Uterus (tissue), 4 donors: ENCODE measurements around the gene LIMK2. TPM values are rescaled to one million over a fixed set of nuclear protein-coding genes. Genes with fewer than 3 reads are reported as not detected.
"Not testable (repeated sequence)": the region's sequence is repeated elsewhere in the genome, so short reads cannot be mapped to it uniquely, and the experiment has no call there.

Experiments used
- DNase-seq, 2 donors: peaks; one replicate each; pipeline ENCODE4 v3.0.0-alpha.2; 2019 to 2020
- H3K27ac ChIP-seq, 2 donors: fragments of 200-600 bp; sonication (generic); 1 replicate in 1 of 2; 2 replicates in 1 of 2; pipeline ENCODE4 v1.5.1; 2016 to 2018
- H3K27me3 ChIP-seq, 2 donors: fragments of 200-600 bp; sonication (generic); one replicate each; pipeline ENCODE4 v1.5.1; 2018 to 2019; ENCODE audit warnings: control low read depth in 1 of 2
- H3K36me3 ChIP-seq, 2 donors: fragments of 200-600 bp; sonication (generic); one replicate each; pipeline ENCODE4 v1.5.1; 2019; ENCODE audit warnings: control low read depth in 1 of 2
- H3K4me1 ChIP-seq, 2 donors: fragments of 200-600 bp; sonication (generic); one replicate each; pipeline ENCODE4 v1.5.1; 2018 to 2019; ENCODE audit warnings: control low read depth in 1 of 2
- H3K4me3 ChIP-seq, 2 donors: fragments of 200-600 bp; sonication (generic); 1 replicate in 1 of 2; 2 replicates in 1 of 2; pipeline ENCODE4 v1.5.1; 2018 to 2019; ENCODE audit warnings: mild to moderate bottlenecking in 1 of 2
- H3K9me3 ChIP-seq, 2 donors: fragments of 200-600 bp; sonication (generic); one replicate each; pipeline ENCODE4 v1.5.1; 2019; ENCODE audit warnings: control low read depth in 1 of 2
- POLR2A ChIP-seq, 2 donors: fragments of 450-650 bp; IDR thresholded peaks; one replicate each; pipeline ENCODE4 v1.6.1; 2016; ENCODE audit warnings: antibody characterized with exemption in 2 of 2, mild to moderate bottlenecking in 1 of 2, moderate library complexity in 1 of 2
- intact Hi-C: fragments of 100-400 bp; cut with DNase I; formaldehyde crosslinking; loops from one replicate; pipeline ENCODE4 v1.15.1; 2023; ENCODE audit warnings: low total_unique reads
- total RNA-seq, 4 donors: library from RNA; depleted of rRNA in 3 of 4; stranded (reverse); fragments of >200 nt in 3 of 4; gene quantifications; one replicate each; pipeline versions ENCODE4 v1.1.0 to v1.2.4, GENCODE V29; 2014 to 2023
- TF ChIP-seq, protein P1 (sequence below), 4 experiments: fragments of 200-600 bp in 2 of 4; fragments of 450-650 bp in 2 of 4; sonication (generic) in 2 of 4; IDR thresholded peaks; one replicate each; pipeline ENCODE4 v1.5.1; 2016 to 2019; ENCODE audit warnings: antibody characterized with exemption in 4 of 4, mild to moderate bottlenecking in 2 of 4, moderate library complexity in 1 of 4
- donor health status: DM: yes; HTN: yes; CAD: no.

LIMK2 gene
- total RNA-seq, 4 donors from 2014 or later: 7.2 to 52.0 (median 22.1) TPM

DNA sequence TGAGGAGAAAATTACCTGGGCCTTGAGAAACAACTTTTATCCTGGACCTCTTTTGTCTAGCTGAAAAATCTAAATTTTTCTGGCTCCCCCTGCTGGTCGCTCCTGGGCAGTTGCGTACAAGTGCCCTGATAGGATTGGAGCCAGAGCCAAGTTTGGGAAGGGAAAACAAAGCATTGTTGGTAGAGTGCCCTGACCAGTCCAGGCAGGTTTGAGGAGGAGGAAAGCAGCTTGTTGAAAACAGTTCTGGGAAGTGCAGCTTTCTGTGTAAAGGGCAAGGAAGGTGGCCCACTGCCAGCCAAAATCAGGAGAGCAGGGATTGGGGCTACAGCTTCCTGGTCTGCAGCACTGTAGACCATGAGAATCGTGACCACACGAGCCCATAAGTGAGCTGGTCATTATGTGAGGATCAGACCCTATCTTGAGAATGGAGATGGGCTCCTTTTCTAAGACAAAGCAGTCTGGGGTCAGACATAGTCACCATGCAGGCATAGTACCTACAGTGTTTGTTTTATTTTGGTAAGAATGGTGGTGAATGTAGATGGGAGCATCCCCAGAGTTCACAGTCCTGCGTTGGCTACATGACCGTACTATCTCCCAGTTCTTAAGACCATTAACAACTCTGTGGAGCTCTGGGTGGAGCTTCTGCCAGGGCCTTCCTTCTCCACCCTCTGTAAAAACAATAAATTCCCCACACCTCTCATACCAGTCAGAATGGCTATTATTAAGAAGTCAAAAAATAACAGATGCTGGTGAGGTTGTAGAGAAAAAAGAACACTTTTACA is 101.5 kb downstream of the LIMK2 start:
- no peaks in the 10 kb centered on the region for H3K36me3 ChIP-seq
- no peaks in the 10 kb centered on the region for H3K4me1 ChIP-seq
- intact Hi-C loops: no loop called here
- no peak overlapping the region for H3K4me3 ChIP-seq
- DNase-seq: peak; percentile 78 to 92
- TF ChIP-seq, protein P1, sequence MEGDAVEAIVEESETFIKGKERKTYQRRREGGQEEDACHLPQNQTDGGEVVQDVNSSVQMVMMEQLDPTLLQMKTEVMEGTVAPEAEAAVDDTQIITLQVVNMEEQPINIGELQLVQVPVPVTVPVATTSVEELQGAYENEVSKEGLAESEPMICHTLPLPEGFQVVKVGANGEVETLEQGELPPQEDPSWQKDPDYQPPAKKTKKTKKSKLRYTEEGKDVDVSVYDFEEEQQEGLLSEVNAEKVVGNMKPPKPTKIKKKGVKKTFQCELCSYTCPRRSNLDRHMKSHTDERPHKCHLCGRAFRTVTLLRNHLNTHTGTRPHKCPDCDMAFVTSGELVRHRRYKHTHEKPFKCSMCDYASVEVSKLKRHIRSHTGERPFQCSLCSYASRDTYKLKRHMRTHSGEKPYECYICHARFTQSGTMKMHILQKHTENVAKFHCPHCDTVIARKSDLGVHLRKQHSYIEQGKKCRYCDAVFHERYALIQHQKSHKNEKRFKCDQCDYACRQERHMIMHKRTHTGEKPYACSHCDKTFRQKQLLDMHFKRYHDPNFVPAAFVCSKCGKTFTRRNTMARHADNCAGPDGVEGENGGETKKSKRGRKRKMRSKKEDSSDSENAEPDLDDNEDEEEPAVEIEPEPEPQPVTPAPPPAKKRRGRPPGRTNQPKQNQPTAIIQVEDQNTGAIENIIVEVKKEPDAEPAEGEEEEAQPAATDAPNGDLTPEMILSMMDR (IDR thresholded peaks at IDR 0.05): peak; percentile 77 to 93 (median 82)
- TF ChIP-seq POLR2A (IDR thresholded peaks at IDR 0.05): peak in 1 of 2 donors; percentile 23
- H3K27ac ChIP-seq: peak overlapping the region; percentile 78 to 84
- H3K27me3 ChIP-seq: no peaks in the 10 kb centered on the region
- no peaks in the 10 kb centered on the region for H3K9me3 ChIP-seq

DNA sequence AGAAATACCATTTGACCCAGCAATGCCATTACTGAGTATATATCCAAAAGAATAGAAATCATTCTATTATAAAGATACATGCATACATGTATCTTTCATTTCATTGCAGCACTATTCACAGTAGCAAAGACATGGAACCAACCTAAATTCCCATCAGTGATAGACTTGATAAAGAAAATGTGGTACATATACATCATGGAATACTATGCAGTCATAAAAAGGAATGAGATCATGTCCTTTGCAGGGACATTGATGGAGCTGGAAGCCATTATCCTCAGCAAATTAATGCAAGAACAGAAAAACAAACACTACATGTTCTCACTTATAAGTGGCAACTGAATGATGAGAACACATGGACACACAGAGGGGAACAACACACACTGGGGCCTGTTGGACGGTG is 102.1 kb downstream of the LIMK2 start:
- H3K4me1 ChIP-seq, H3K36me3 ChIP-seq, H3K4me3 ChIP-seq, H3K27me3 ChIP-seq, intact Hi-C loops, H3K9me3 ChIP-seq, DNase-seq: not testable (repeated sequence)
- H3K27ac ChIP-seq: peak overlapping the region; percentile 78 to 84

DNA sequence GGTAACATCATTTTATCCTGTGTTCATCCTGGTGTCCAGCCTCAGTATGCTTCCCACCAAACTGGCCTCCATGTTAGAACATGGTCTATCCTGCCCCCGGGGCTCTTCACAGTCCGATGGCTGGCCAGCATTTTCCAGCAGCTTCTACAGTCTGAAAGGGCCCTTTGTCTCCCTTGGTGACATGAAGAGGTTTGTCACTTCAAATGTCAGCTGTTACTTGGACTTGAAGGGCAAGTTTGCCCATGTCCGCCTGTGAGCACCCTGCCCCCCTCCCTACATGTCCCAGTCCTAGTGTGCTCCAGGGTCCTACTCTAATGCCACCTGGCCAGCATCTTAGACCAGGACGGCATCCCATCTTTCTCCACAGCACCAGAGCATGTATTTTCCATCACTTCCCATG is 109.3 kb downstream of the LIMK2 start:
- Histone ChIP-seq H3K27me3 (no peaks in the 10 kb centered on the region), H3K36me3 (no peaks in the 10 kb centered on the region), H3K4me3 (no peak overlapping the region), H3K4me1 (no peaks in the 10 kb centered on the region), H3K9me3 (no peaks in the 10 kb centered on the region), H3K27ac (no peak overlapping the region)
- DNase-seq: no peak
- intact Hi-C loops: no loop called here
- no peak for TF ChIP-seq POLR2A (IDR thresholded peaks at IDR 0.05)
- TF ChIP-seq, protein P1 (IDR thresholded peaks at IDR 0.05): no peak

DNA sequence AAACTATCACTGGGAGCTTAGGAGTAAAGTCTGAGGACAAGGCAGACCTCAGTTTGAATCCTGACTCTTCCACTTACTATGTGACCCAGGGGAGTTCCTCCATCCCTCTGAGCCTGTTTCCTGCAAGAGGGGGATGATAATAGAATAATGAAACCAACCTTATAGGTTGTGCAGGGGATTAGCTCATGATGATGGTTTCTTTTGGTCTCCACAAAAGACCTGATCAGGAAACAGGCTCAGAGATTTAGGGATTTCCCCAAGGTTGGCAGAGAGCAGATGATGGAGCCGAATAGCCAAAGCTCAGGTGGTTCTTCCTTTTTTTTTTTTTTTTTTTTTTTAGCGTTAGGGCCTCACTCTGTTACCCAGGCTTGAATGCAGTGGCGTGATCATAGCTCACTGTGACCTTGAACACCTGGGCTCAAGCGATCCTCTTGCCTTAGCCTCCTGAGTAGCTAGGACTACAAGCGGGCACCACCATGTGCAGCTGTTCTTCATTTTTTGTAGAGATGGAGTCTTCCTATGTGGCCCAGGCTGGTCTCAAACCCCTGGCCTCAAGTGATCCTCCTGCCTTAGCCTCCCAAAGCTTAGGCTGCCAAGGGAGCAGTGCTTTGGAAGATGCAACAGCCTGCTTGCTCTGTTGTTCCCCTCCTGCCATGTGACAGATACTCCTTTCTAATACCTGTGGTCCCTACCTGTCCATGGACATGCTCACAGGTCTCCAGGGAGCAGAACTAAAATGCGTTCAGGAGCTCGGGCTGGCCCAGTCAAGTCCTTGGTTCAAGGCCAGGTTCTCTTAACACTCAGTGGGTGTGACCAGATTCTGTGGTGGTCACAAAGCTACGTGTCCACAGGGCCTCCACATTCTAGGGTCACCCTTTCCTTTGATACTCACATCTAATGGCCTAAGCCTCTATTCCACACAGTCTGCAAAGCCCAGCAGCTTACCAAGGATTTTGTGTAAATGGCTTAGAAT is 111.8 kb downstream of the LIMK2 start:
- Histone ChIP-seq H3K4me3 (no peak overlapping the region), H3K27ac (no peak overlapping the region), H3K4me1 (no peaks in the 10 kb centered on the region), H3K9me3 (no peaks in the 10 kb centered on the region), H3K36me3 (no peaks in the 10 kb centered on the region), H3K27me3 (no peaks in the 10 kb centered on the region)
- intact Hi-C loops: no loop called here
- TF ChIP-seq, protein P1 (IDR thresholded peaks at IDR 0.05): no peak
- no peak for TF ChIP-seq POLR2A (IDR thresholded peaks at IDR 0.05)
- DNase-seq: no peak

DNA sequence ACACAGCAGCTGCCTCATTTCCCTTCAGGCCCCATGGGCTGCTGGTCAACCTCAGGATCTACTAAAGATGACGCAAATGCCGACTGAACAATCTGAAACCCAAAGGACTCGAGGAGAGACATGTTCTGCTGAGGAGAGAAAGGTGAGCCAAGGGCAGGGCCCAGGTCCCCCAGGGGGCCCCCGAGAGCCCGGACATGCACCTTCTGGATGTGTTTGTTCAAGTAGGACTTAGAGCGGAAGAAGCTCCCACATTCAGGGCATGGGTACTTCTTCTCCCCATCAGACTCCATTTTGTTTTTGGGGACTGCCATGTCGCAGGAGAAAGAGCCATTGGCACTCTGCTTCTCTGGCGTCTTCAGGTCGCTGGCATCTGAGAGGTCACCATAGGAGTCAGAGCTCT is 114.8 kb downstream of the LIMK2 start:
- Histone ChIP-seq H3K36me3 (no peaks in the 10 kb centered on the region), H3K9me3 (no peaks in the 10 kb centered on the region), H3K4me3 (no peak overlapping the region), H3K27ac (no peak overlapping the region), H3K27me3 (no peaks in the 10 kb centered on the region), H3K4me1 (no peaks in the 10 kb centered on the region)
- DNase-seq: no peak
- TF ChIP-seq, protein P1 (IDR thresholded peaks at IDR 0.05): no peak
- TF ChIP-seq POLR2A (IDR thresholded peaks at IDR 0.05): no peak
- intact Hi-C loops: no loop called here
